GM23248 (cell line): Measurements from ENCODE around the gene THEM4. TPM values are rescaled to one million over a fixed set of nuclear protein-coding genes. Genes with fewer than 3 reads are reported as not detected.

Experiments used
- DNase-seq: peaks from one replicate; pipeline ENCODE4 v3.0.0-alpha.2; 2015
- H2AFZ ChIP-seq: fragments of 200-600 bp; sonication (generic); 2 replicates; pipeline ENCODE4 v1.6.1; 2016; ENCODE audit warnings: antibody characterized with exemption
- H3F3A ChIP-seq: fragments of 200-600 bp; sonication (generic); 2 replicates; pipeline ENCODE4 v1.6.1; 2016; ENCODE audit warnings: mild to moderate bottlenecking, antibody characterized with exemption, mixed run types; ENCODE audit not compliant: insufficient read depth
- H3K27ac ChIP-seq: fragments of 200-600 bp; sonication (generic); 2 replicates; pipeline ENCODE4 v1.5.1; 2016; ENCODE audit warnings: mild to moderate bottlenecking
- H3K27me3 ChIP-seq: fragments of 200-600 bp; sonication (generic); replicated peaks from 2 replicates; pipeline ENCODE4 v1.6.1; 2016; ENCODE audit warnings: mild to moderate bottlenecking; ENCODE audit not compliant: insufficient read depth
- H3K36me3 ChIP-seq: fragments of 200-600 bp; sonication (generic); 2 replicates; pipeline ENCODE4 v1.6.1; 2016; ENCODE audit warnings: low read depth, mild to moderate bottlenecking
- H3K4me1 ChIP-seq: fragments of 200-600 bp; sonication (generic); 2 replicates; pipeline ENCODE4 v1.6.1; 2016; ENCODE audit warnings: mild to moderate bottlenecking; ENCODE audit not compliant: insufficient read depth
- H3K4me2 ChIP-seq: fragments of 200-600 bp; sonication (generic); one replicate; pipeline ENCODE4 v1.6.1; 2016; ENCODE audit warnings: mild to moderate bottlenecking; ENCODE audit not compliant: unreplicated experiment
- H3K4me3 ChIP-seq: fragments of 200-600 bp; sonication (generic); 2 replicates; pipeline ENCODE4 v1.5.1; 2016; ENCODE audit warnings: mild to moderate bottlenecking
- H3K79me2 ChIP-seq: fragments of 200-600 bp; sonication (generic); 2 replicates; pipeline ENCODE4 v1.6.1; 2016; ENCODE audit warnings: mild to moderate bottlenecking; ENCODE audit not compliant: insufficient read depth
- H3K9ac ChIP-seq: fragments of 200-600 bp; sonication (generic); 2 replicates; pipeline ENCODE4 v1.6.1; 2016; ENCODE audit warnings: mild to moderate bottlenecking
- H3K9me2 ChIP-seq: fragments of 200-600 bp; sonication (generic); 2 replicates; pipeline ENCODE4 v1.6.1; 2016; ENCODE audit warnings: mixed run types, mild to moderate bottlenecking, moderate library complexity; ENCODE audit not compliant: insufficient read depth
- H3K9me3 ChIP-seq: fragments of 200-600 bp; sonication (generic); one replicate; pipeline ENCODE4 v1.6.1; 2017; ENCODE audit warnings: low read depth
- H4K20me1 ChIP-seq: fragments of 200-600 bp; sonication (generic); 2 replicates; pipeline ENCODE4 v1.6.0; 2016; ENCODE audit not compliant: insufficient read depth
- EZH2 ChIP-seq: fragments of 200-600 bp; sonication (generic); IDR thresholded peaks from 2 replicates; pipeline ENCODE4 v1.6.1; 2018; ENCODE audit warnings: antibody characterized with exemption, mild to moderate bottlenecking; ENCODE audit not compliant: insufficient read depth, poor library complexity, severe bottlenecking
- EZH2phosphoT487 ChIP-seq: fragments of 200-600 bp; sonication (generic); IDR thresholded peaks from 2 replicates; pipeline ENCODE4 v1.6.1; 2018; ENCODE audit warnings: antibody characterized with exemption, moderate library complexity, mild to moderate bottlenecking, low read depth; ENCODE audit not compliant: insufficient read depth
- WGBS, 2 experiments: methylation state at CpG; one replicate each; pipeline ENCODE4 v1.1.6; 2015 to 2017; ENCODE audit warnings: low lambda C conversion rate in 2 of 2, low coverage in 1 of 2; ENCODE audit errors: missing lambda C conversion rate in 2 of 2; 5-methylcytosine and 5-hydroxymethylcytosine counted together
- in situ Hi-C: fragments of 300-500 bp; cut with MboI; formaldehyde crosslinking; loops from 2 replicates; pipeline ENCODE4 v1.15.0; 2020
- polyA plus RNA-seq: library from polyadenylated mRNA; unstranded; fragments of >200 nt; fragmentation: Nextera tagmentation; extraction: Ambion mirVana; gene quantifications from 2 replicates; pipeline ENCODE4 v1.2.1, GENCODE V29; 2016
- total RNA-seq: library from RNA; depleted of rRNA; stranded (reverse); fragments of >200 nt; shearing (Covaris generic); gene quantifications from 2 replicates; pipeline ENCODE4 v1.2.3, GENCODE V29; 2014

Gene THEM4
- total and polyA plus RNA-seq, 2 experiments from 2014 or later = 14.6 to 17.9 TPM

GRCh38 chr1:151849871-151850270 lies 59.4 kb downstream of the THEM4 start:
- no peaks in the 10 kb centered on the region for H3F3A ChIP-seq
- peaks cover 13% of the 10 kb centered on the region for H3K27me3 ChIP-seq
- H4K20me1 ChIP-seq = no peaks in the 10 kb centered on the region
- H3K79me2 ChIP-seq = no peaks in the 10 kb centered on the region
- H2AFZ ChIP-seq = no peak overlapping the region
- TF ChIP-seq EZH2phosphoT487 = no peak
- TF ChIP-seq EZH2 = no peak
- no peak overlapping the region for H3K9ac ChIP-seq
- no peak overlapping the region for H3K27ac ChIP-seq
- no peak overlapping the region for H3K4me3 ChIP-seq
- no peak overlapping the region for H3K4me2 ChIP-seq
- H3K9me3 ChIP-seq = no peaks in the 10 kb centered on the region
- in situ Hi-C loops = no loop called here
- peaks cover 4% of the 10 kb centered on the region for H3K4me1 ChIP-seq
- DNase-seq = no peak
- H3K9me2 ChIP-seq = no peaks in the 10 kb centered on the region
- H3K36me3 ChIP-seq = no peaks in the 10 kb centered on the region

GRCh38 chr1:151849126-151849525 lies 60.2 kb downstream of the THEM4 start:
- Histone ChIP-seq H3K9me2 (no peaks in the 10 kb centered on the region), H3K9me3 (no peaks in the 10 kb centered on the region), H3K36me3 (no peaks in the 10 kb centered on the region), H2AFZ (no peak overlapping the region), H3K27ac (no peak overlapping the region), H4K20me1 (no peaks in the 10 kb centered on the region), H3F3A (no peaks in the 10 kb centered on the region), H3K4me2 (no peak overlapping the region), H3K27me3 (peaks cover 13% of the 10 kb centered on the region), H3K4me3 (no peak overlapping the region), H3K9ac (no peak overlapping the region), H3K4me1 (peaks cover 4% of the 10 kb centered on the region), H3K79me2 (no peaks in the 10 kb centered on the region)
- WGBS, 2 experiments = 4% methylated on average over 3 of the region's 3 CpGs
- no peak for TF ChIP-seq EZH2
- no peak for TF ChIP-seq EZH2phosphoT487
- in situ Hi-C loops = no loop called here
- DNase-seq = no peak

- Histone ChIP-seq H3K4me1 (peaks cover 4% of the 10 kb centered on the region), H2AFZ (no peak overlapping the region), H4K20me1 (no peaks in the 10 kb centered on the region), H3K36me3 (no peaks in the 10 kb centered on the region), H3K27ac (no peak overlapping the region), H3K9me2 (no peaks in the 10 kb centered on the region), H3K4me3 (no peak overlapping the region), H3F3A (no peaks in the 10 kb centered on the region), H3K9me3 (no peaks in the 10 kb centered on the region), H3K27me3 (peaks cover 13% of the 10 kb centered on the region), H3K4me2 (no peak overlapping the region), H3K9ac (no peak overlapping the region), H3K79me2 (no peaks in the 10 kb centered on the region)
- DNase-seq = no peak
- 35 to 38% methylated on average over 11 of the region's 11 CpGs for WGBS, 2 experiments
- no peak for TF ChIP-seq EZH2phosphoT487
- TF ChIP-seq EZH2 = no peak
- in situ Hi-C loops = no loop called here
Measured at GRCh38 chr1:151847867-151848596, 61.3 kb downstream of the THEM4 start.

- H3K27me3 ChIP-seq = peaks cover 7% of the 10 kb centered on the region
- H3K9me2 ChIP-seq = no peaks in the 10 kb centered on the region
- H3F3A ChIP-seq = no peaks in the 10 kb centered on the region
- peaks cover 4% of the 10 kb centered on the region for H3K4me1 ChIP-seq
- H3K9ac ChIP-seq = no peak overlapping the region
- no peaks in the 10 kb centered on the region for H4K20me1 ChIP-seq
- H3K79me2 ChIP-seq = no peaks in the 10 kb centered on the region
- H2AFZ ChIP-seq = no peak overlapping the region
- no peaks in the 10 kb centered on the region for H3K36me3 ChIP-seq
- WGBS, 2 experiments = 81 to 85% methylated on average over 8 of the region's 8 CpGs
- H3K27ac ChIP-seq = no peak overlapping the region
- no peaks in the 10 kb centered on the region for H3K9me3 ChIP-seq
- in situ Hi-C loops = no loop called here
- DNase-seq = no peak
- TF ChIP-seq EZH2 (no peak), EZH2phosphoT487 (no peak)
- H3K4me2 ChIP-seq = no peak overlapping the region
- no peak overlapping the region for H3K4me3 ChIP-seq
Measured at GRCh38 chr1:151846686-151847237, 62.5 kb downstream of the THEM4 start.
